ENCODE data around the gene DLK2. TPM values are rescaled to one million over a fixed set of nuclear protein-coding genes. Genes with fewer than 3 reads are reported as not detected.
"Not testable (repeated sequence)": the region's sequence is repeated elsewhere in the genome, so short reads cannot be mapped to it uniquely, and the experiment has no call there.

Gene DLK2
- total RNA-seq, 2 experiments from 2014 or later, result not detected

- ChIA-PET CTCF (ENCODE audit: unreplicated experiment) (no interaction called here), POLR2A (interaction anchor here (0.5 to 0.6 kb wide), 2 partner anchors 13 to 74 kb away, joined by 3 read pairs; no protein-coding TSS in a partner anchor)
- DNase-seq (ENCODE audit: low spot score), result no peak
- Histone ChIP-seq H3K9me2 (ENCODE audit: insufficient read depth, low read length) (no peaks in the 10 kb centered on the region), H2AFZ (ENCODE audit: low read length) (no peak overlapping the region), H3K4me2 (ENCODE audit: low read length) (no peak overlapping the region), H3K79me2 (ENCODE audit: insufficient read depth, low read depth, low read length) (no peaks in the 10 kb centered on the region), H3K27ac (ENCODE audit: low read depth, low read length, poor library complexity, severe bottlenecking) (no peak overlapping the region), H3K9me3 (ENCODE audit: low read length) (0 out of 2 replicates have a peak, but pooled peaks cover 7% of the 10 kb centered on the region), H3K4me1 (ENCODE audit: insufficient read depth, low read length, poor library complexity, severe bottlenecking) (no peaks in the 10 kb centered on the region), H4K20me1 (ENCODE audit: insufficient read depth, low read length) (no peaks in the 10 kb centered on the region), H3K36me3 (ENCODE audit: insufficient read depth, low read length) (no peaks in the 10 kb centered on the region), H3K4me3 (ENCODE audit: low read depth, low read length, poor library complexity, severe bottlenecking) (no peak overlapping the region)
- intact Hi-C loops (cut with micrococcal nuclease; ENCODE audit: unreplicated experiment), result no loop called here
- TF ChIP-seq CTCF (conservative IDR thresholded peaks at IDR 0.05; ENCODE audit: low read length) (no peak), EZH2phosphoT487 (IDR thresholded peaks at IDR 0.05; ENCODE audit: borderline replicate concordance, low read depth, low read length) (no peak)
- no TSS peak for BruUV-seq (replicated peaks)
These were observed 35.2 kb downstream of the DLK2 start for GRCh38 chr6:43420012-43420709.

GRCh38 chr6:43416935-43417334 lies 38.4 kb downstream of the DLK2 start:
- Histone ChIP-seq H2AFZ (ENCODE audit: low read length) (no peak overlapping the region), H3K36me3 (ENCODE audit: insufficient read depth, low read length) (no peaks in the 10 kb centered on the region), H3K9me2 (ENCODE audit: insufficient read depth, low read length) (no peaks in the 10 kb centered on the region), H3K4me3 (ENCODE audit: low read depth, low read length, poor library complexity, severe bottlenecking) (no peak overlapping the region), H3K79me2 (ENCODE audit: insufficient read depth, low read depth, low read length) (no peaks in the 10 kb centered on the region), H4K20me1 (ENCODE audit: insufficient read depth, low read length) (no peaks in the 10 kb centered on the region), H3K4me2 (ENCODE audit: low read length) (no peak overlapping the region), H3K9me3 (ENCODE audit: low read length) (peaks cover 20% of the 10 kb centered on the region), H3K27ac (ENCODE audit: low read depth, low read length, poor library complexity, severe bottlenecking) (no peak overlapping the region), H3K4me1 (ENCODE audit: insufficient read depth, low read length, poor library complexity, severe bottlenecking) (no peaks in the 10 kb centered on the region)
- no TSS peak for BruUV-seq (replicated peaks)
- TF ChIP-seq EZH2phosphoT487 (IDR thresholded peaks at IDR 0.05; ENCODE audit: borderline replicate concordance, low read depth, low read length) (no peak), CTCF (conservative IDR thresholded peaks at IDR 0.05; ENCODE audit: low read length) (no peak)
- ChIA-PET POLR2A (interaction anchor here (1.4 kb wide), 1 partner anchor 10 kb away, joined by 3 read pairs; the partner anchor contains the start of gene ABCC10), CTCF (ENCODE audit: unreplicated experiment) (no interaction called here)
- intact Hi-C loops (cut with micrococcal nuclease; ENCODE audit: unreplicated experiment), result no loop called here
- no peak for DNase-seq (ENCODE audit: low spot score)

- H2AFZ ChIP-seq (ENCODE audit: low read length); H3K4me2 ChIP-seq (ENCODE audit: low read length); H3K4me1 ChIP-seq (ENCODE audit: insufficient read depth, low read length, poor library complexity, severe bottlenecking); H4K20me1 ChIP-seq (ENCODE audit: insufficient read depth, low read length); DNase-seq (ENCODE audit: low spot score); H3K36me3 ChIP-seq (ENCODE audit: insufficient read depth, low read length); CTCF ChIA-PET (ENCODE audit: unreplicated experiment); BruUV-seq (replicated peaks); H3K9me2 ChIP-seq (ENCODE audit: insufficient read depth, low read length); H3K4me3 ChIP-seq (ENCODE audit: low read depth, low read length, poor library complexity, severe bottlenecking); H3K27ac ChIP-seq (ENCODE audit: low read depth, low read length, poor library complexity, severe bottlenecking); H3K79me2 ChIP-seq (ENCODE audit: insufficient read depth, low read depth, low read length); intact Hi-C loops (cut with micrococcal nuclease; ENCODE audit: unreplicated experiment): not testable (repeated sequence)
- H3K9me3 ChIP-seq (ENCODE audit: low read length), result peaks cover 14% of the 10 kb centered on the region
- POLR2A ChIA-PET, result interaction anchor here (0.7 kb wide), 1 partner anchor 110 kb away, joined by 4 read pairs; no protein-coding TSS in a partner anchor
These were observed 40.1 kb downstream of the DLK2 start for GRCh38 chr6:43415275-43415674.

All from OCI-LY7 (cell line).